HG03521 (cell line): ENCODE results near the gene OR4M1.
"Not testable (repeated sequence)": the region's sequence is repeated elsewhere in the genome, so short reads cannot be mapped to it uniquely, and the experiment has no call there.

ENCODE experiments used
- ATAC-seq: cut with Tn5 transposase; IDR thresholded peaks from one replicate; pipeline ENCODE4 v1.9.1; 2021; ENCODE audit warnings: mild to moderate bottlenecking, moderate library complexity; ENCODE audit not compliant: unreplicated experiment

The OR4M1 gene

DNA sequence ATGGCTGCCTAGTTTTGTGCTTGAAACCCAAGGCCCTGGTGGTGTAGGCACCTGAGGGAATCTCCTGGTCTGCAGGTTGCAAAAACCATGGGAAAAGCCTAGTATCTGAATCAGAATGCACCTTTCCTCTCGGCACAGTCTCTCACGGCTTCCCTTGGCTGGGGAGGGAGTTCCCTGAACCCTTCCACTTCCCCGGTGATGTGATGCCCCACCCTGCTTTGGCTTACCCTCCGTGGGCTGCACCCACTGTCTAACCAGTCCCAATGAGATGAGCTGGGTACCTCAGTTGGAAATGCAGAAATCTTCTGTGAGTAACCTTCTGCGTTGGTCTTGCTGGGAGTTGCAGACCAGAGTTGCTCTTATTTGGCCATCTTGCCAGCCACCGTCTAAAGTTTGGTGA lies 47.7 kb downstream of the OR4M1 start:
- not testable (repeated sequence) for ATAC-seq

DNA sequence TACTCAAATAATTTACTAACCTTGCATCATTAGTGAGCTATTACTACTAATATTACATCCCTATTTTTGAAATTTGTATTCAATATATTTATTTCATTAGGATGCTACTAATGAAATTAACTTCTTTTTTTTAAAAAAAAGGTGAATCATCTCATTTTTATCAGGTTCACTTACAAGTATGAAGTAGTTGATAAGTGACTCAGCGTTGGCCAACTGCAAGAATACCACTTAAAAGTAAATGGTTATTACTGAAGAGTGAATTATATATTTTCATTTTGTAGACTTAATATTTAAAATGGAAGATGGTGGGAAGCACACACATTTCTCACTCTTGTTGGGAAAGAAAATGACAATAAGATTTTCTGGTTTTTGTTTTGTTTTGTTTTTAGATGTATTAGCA lies 49.9 kb downstream of the OR4M1 start:
- no peak for ATAC-seq

DNA sequence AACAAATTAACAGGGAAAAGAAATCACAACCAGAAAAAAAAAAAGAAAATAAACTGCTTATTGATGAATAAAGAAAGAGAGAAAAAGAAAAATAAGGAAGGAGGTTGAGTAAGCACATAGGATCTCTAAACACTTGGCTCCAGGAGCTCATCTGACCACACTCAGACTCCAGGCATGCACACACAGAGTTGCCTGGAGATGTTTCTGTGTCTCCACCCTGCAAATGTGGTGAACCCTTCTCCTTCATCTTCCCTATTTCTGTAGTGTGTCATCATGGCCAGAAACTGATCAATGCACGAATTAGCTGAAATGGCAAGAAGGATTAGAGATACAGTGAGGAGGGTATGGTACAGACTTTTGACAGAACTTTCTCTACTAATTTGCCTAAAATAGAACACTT lies 50.5 kb downstream of the OR4M1 start:
- ATAC-seq, result no peak

DNA sequence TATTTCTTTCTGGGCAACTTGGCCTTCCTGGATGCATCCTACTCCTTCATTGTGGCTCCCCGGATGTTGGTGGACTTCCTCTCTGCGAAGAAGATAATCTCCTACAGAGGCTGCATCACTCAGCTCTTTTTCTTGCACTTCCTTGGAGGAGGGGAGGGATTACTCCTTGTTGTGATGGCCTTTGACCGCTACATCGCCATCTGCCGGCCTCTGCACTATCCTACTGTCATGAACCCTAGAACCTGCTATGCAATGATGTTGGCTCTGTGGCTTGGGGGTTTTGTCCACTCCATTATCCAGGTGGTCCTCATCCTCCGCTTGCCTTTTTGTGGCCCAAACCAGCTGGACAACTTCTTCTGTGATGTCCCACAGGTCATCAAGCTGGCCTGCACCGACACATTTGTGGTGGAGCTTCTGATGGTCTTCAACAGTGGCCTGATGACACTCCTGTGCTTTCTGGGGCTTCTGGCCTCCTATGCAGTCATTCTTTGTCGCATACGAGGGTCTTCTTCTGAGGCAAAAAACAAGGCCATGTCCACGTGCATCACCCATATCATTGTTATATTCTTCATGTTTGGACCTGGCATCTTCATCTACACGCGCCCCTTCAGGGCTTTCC lies 54.4 kb downstream of the OR4M1 start:
- ATAC-seq, result not testable (repeated sequence)

DNA sequence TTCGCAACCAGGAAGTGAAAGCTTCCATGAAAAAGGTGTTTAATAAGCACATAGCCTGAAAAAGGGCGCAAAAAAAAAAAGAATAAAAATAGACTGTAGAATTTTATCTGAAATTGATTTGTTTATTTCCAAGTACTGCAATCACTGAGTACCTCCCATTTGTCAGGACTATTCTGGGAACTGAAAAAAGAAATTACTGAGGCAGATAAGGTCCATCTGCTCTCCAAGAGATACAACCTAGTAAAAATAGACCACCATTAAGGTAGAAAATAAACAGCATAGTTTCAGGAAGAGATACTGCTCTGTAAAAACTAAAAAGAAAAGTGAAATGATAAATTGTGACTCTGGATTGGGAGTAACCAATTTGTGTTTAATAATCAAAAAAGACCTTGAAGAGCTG lies 55.0 kb downstream of the OR4M1 start:
- ATAC-seq, result no peak
